Measurements from ENCODE around the gene TRAPPC4. TPM values are rescaled to one million over a fixed set of nuclear protein-coding genes. Genes with fewer than 3 reads are reported as not detected.

TRAPPC4 gene
- total RNA-seq, 3 donors from 2014 or later, result 52.7 to 58.4 (median 57.4) TPM

DNA sequence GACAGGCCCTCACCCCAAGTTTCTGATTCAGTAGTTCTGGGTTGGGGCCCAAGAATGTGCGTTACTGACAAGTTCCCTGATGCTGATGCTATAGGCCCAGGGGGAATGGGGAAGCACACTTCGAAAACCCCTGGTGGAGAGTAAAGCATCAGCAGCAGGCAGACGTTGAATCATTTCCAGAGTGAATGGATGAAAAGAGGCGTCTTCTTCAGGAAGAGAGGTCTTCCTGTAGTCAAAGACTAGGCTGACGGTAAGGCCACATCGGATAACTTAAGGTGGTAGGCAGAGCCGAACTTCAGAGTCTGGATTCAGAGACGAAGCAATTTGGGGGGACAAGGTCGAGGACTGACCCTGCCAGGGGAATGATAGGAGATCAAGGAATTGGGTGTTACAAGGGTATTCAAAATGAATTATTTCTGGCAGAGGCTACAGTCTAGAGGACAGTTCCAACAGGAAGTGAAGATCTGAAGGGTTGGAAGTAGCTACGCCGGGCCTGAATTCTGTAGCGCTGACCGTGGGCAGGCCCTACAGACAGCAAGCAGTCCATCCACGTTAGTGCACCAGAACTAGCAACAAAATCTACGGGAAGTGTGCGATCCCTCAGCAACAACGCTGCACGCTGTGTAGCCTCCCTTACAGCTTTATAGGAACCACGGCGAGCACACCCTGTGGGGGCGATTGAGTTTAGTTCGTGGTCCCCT is 21.5 kb upstream of the TRAPPC4 start:
- Histone ChIP-seq H3K4me1 (ENCODE audit: low read depth) (peaks cover 5% of the 10 kb centered on the region), H3K9me3 (no peaks in the 10 kb centered on the region), H3K36me3 (ENCODE audit: low read depth) (no peaks in the 10 kb centered on the region), H3K4me3 (peak overlapping the region; percentile 78)
- TF ChIP-seq, protein P1, sequence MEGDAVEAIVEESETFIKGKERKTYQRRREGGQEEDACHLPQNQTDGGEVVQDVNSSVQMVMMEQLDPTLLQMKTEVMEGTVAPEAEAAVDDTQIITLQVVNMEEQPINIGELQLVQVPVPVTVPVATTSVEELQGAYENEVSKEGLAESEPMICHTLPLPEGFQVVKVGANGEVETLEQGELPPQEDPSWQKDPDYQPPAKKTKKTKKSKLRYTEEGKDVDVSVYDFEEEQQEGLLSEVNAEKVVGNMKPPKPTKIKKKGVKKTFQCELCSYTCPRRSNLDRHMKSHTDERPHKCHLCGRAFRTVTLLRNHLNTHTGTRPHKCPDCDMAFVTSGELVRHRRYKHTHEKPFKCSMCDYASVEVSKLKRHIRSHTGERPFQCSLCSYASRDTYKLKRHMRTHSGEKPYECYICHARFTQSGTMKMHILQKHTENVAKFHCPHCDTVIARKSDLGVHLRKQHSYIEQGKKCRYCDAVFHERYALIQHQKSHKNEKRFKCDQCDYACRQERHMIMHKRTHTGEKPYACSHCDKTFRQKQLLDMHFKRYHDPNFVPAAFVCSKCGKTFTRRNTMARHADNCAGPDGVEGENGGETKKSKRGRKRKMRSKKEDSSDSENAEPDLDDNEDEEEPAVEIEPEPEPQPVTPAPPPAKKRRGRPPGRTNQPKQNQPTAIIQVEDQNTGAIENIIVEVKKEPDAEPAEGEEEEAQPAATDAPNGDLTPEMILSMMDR (IDR thresholded peaks at IDR 0.05), result no peak
- DNase-seq (no peak), ATAC-seq (peak; percentile 26)
- intact Hi-C loops (cut with DNase I, micrococcal nuclease), result no loop called here

- Histone ChIP-seq H3K4me3 (peak within 1 kb of the TSS; percentile 78), H3K36me3 (ENCODE audit: low read depth) (no peaks in the 10 kb centered on the region), H3K4me1 (ENCODE audit: low read depth) (peaks cover 5% of the 10 kb centered on the region), H3K9me3 (no peaks in the 10 kb centered on the region)
- intact Hi-C loops (cut with DNase I, micrococcal nuclease), result no loop called here
- ATAC-seq (peak; percentile 100), DNase-seq (peak; percentile 96 to 97 (median 97))
- TF ChIP-seq, protein P1 (IDR thresholded peaks at IDR 0.05), result no peak
These were observed 20.8 kb upstream of the TRAPPC4 start, which contains the start of gene CENATAC for GRCh38 chr11:118997627-118998387. Gene CENATAC, plus strand, starts transcription at chr11:118998138. Its CDS starts 60 bp downstream, at chr11:118998198.

DNA sequence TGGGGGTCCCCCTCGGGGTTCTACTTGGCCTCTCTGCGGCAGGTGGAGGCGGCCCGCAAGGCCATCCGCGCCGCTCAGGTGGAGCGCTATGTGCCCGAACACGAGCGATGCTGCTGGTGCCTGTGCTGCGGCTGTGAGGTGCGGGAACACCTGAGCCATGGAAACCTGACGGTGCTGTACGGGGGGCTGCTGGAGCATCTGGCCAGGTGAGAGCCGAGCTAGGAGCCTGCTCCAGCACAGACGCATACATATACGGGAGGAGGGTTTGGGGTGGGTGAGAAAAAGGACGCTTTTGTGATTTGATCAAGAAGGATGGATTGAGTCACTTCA is 20.2 kb upstream of the TRAPPC4 start:
- intact Hi-C loops (cut with DNase I, micrococcal nuclease), result no loop called here
- TF ChIP-seq, protein P1 (IDR thresholded peaks at IDR 0.05), result no peak
- peak overlapping the region; percentile 78 for H3K4me3 ChIP-seq
- DNase-seq (no peak), ATAC-seq (peak; percentile 52)
- H3K4me1 ChIP-seq (ENCODE audit: low read depth), result peaks cover 5% of the 10 kb centered on the region
- H3K9me3 ChIP-seq, result no peaks in the 10 kb centered on the region
- no peaks in the 10 kb centered on the region for H3K36me3 ChIP-seq (ENCODE audit: low read depth)

DNA sequence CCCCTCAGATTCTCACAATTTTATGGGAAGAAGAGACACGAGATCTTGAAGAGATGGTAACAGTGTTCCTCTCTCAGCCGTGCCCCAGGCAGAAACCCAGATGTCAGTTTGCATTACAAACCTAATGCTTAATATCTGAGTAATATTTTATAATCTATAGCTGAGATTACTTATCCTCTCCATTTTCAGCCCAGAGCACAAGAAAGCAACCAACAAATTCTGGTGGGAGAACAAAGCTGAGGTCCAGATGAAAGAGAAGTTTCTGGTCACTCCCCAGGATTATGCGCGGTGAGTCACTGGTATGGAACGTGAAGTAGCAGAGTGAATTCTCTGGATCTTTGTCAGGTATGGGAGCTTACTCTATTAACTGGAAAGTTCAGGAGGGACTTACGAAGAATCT is 19.7 kb upstream of the TRAPPC4 start:
- TF ChIP-seq, protein P1 (IDR thresholded peaks at IDR 0.05), result no peak
- no peak for ATAC-seq

GRCh38 chr11:119000906-119001305 is 17.7 kb upstream of the TRAPPC4 start:
- DNase-seq (no peak), ATAC-seq (no peak)
- no peaks in the 10 kb centered on the region for H3K9me3 ChIP-seq
- no peaks in the 10 kb centered on the region for H3K36me3 ChIP-seq (ENCODE audit: low read depth)
- intact Hi-C loops (cut with DNase I, micrococcal nuclease), result no loop called here
- peaks cover 5% of the 10 kb centered on the region for H3K4me1 ChIP-seq (ENCODE audit: low read depth)
- H3K4me3 ChIP-seq, result no peak overlapping the region
- TF ChIP-seq, protein P1 (IDR thresholded peaks at IDR 0.05), result no peak

More for the DNA sequence above, 19.7 kb upstream of the TRAPPC4 start:
- Histone ChIP-seq H3K9me3 (no peaks in the 10 kb centered on the region), H3K36me3 (ENCODE audit: low read depth) (no peaks in the 10 kb centered on the region), H3K4me1 (ENCODE audit: low read depth) (peaks cover 5% of the 10 kb centered on the region), H3K4me3 (no peak overlapping the region)
- intact Hi-C loops (cut with DNase I, micrococcal nuclease), result no loop called here
- no peak for DNase-seq
